Cerebellar nuclear complex (tissue), 1 donor: ENCODE measurements around the gene RPTOR.
"Not testable (repeated sequence)": the region's sequence is repeated elsewhere in the genome, so short reads cannot be mapped to it uniquely, and the experiment has no call there.

Experiments used
- DNase-seq, 2 experiments: peaks; one replicate each; lab custom pipeline; 2025; lab: John Stamatoyannopoulos, UW

Gene RPTOR

GRCh38 chr17:80861418-80861815 is 316.8 kb downstream of the RPTOR start:
- DNase-seq, result no peak

DNA sequence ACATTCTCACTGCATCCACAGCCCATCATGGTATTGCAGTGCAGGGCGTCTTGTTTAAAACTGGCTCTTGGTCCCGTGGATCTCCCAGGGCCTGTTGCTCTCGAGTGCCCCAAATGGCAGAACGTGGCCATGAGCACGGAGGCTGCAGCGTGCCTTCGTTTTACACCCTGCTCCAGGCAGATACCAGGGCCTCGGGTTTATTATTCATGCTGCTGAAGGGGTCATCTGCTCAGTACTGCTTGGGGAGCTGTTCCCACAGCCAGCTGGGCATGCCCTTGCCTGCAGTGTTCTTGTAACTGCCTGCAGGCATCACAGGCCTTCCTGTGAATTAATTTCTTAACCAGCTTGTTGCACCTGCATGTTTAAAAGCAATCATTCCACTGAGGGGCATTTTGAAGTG is 317.3 kb downstream of the RPTOR start:
- DNase-seq, result peak; percentile 24 to 53

GRCh38 chr17:80862481-80862961 is 317.9 kb downstream of the RPTOR start:
- no peak for DNase-seq

- DNase-seq, result no peak
Observed at GRCh38 chr17:80862978-80863377, 318.3 kb downstream of the RPTOR start.

GRCh38 chr17:80863626-80864025 is 319.0 kb downstream of the RPTOR start:
- DNase-seq, result no peak

DNA sequence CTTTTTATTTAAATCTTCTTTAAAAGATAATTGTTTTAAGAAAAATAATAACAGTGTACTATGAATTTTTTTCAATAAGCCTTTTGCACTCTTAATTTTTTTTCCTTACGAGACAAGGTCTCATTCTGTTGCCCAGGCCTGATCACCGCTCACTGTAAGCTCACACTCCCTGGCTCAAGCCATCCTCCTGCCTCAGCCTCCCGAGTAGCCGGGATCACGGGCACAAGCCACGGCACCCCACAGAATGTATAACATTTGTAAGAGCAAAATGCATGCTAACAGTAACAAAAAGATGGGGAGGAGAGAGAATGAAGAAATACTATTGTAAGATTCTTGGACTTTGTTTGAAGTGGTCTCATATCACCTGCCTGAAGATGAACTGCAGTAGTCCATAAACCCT is 320.1 kb downstream of the RPTOR start:
- DNase-seq, result no peak

GRCh38 chr17:80866050-80866793 is 321.6 kb downstream of the RPTOR start:
- no peak for DNase-seq

DNA sequence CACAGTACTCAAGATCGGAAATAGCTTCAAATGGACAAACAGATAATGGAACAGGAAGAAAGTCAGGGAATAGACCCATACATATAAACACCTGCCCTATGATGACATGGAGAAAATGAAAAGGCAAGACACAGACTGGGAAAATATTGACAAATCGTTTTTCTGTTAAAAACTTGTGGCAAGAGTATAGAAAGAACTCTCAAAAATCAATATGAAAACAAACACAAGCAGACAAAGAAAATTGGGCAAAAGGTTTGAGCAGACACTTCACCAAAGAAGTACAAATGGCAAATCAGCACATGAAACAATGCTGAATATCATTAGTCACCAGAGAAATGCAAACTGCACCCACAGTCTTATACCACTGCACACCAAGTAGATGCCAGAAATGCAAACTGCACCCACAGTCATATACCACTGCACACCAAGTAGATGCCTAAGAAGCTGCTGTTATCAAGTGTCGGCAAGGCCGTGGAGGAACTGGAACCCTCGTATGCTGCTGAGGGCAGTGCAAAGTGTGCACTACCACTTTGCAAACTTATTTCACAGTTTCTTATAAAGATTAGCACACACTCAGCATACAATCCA is 323.5 kb downstream of the RPTOR start:
- no peak for DNase-seq

DNA sequence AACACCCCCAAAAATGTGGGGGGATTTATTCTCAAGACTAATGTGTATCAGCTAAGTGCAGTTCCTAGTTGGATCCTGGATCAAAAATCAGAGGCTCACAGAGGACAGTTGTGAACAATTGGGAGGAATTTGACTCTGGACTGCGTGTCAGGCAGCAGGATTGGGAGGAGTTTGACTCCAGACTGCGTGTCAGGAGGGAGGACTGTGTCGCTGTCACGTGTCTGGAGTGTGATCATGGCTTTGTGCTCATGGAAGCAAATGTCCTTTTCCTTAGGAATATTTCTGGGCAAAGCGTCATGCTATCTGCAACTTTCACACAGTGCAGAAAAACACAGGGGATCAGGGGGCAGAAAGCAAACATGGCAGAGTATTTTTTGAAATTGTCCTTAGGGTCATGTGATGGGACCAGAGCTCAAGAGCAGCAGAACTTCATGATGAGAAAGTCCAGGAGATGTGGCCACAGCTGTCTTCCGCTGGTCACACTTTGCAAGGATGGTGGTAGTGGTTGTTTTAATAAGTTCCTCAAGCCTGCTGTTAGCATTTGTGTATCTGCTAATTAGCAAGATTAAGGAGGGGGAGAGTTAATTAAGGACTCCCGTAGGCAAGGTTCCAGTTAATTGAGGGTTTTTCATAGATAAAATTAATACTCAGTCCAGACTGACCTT is 325.0 kb downstream of the RPTOR start:
- no peak for DNase-seq

DNA sequence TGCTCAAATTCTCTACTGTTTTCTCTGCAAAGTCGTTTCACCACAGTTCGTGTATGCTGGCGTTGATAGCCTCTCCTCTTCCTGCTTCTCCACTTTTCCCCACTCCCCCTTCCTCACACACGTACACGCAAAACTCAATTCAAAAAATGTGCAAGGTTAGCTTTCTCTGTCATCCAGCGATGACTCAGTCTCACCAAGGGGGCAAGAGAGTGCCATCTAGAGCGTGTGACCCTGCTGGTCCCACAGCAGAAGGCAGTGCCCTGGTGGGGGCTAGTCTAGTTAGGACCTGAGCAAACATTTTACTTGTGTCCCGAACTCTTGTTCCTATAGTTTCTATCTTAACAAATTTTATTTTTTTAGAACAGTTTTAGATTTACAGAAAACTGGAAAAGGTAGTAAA is 325.8 kb downstream of the RPTOR start:
- no peak for DNase-seq

GRCh38 chr17:80871341-80871740 is 326.7 kb downstream of the RPTOR start:
- DNase-seq, result no peak

DNA sequence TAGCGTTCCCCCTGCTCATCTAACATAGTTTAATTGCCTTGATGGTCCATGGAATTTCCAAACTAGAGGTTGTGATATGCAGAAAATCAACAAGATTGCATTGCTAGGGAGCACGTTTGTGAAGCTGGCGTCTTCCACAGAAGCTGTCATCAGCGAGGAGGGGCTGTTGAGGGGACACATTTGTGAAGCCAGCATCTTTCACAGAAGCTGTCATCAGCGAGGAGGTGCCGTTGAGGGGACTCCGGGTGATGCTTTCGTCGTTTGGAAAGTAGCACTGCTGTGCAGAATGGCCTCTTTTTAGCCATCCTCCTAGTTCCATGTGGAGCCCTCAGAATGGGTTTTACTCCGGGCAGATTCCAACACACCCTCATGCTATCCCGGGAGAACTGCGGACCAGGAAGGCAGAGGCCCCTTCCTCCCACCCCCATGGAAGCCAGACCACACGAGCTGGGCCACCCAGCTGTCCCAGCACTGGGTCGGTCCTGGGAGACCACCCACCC is 327.4 kb downstream of the RPTOR start:
- no peak for DNase-seq

- no peak for DNase-seq
Observed at GRCh38 chr17:80872501-80873306, 328.1 kb downstream of the RPTOR start.

GRCh38 chr17:80873307-80873951 is 328.8 kb downstream of the RPTOR start:
- no peak for DNase-seq

DNA sequence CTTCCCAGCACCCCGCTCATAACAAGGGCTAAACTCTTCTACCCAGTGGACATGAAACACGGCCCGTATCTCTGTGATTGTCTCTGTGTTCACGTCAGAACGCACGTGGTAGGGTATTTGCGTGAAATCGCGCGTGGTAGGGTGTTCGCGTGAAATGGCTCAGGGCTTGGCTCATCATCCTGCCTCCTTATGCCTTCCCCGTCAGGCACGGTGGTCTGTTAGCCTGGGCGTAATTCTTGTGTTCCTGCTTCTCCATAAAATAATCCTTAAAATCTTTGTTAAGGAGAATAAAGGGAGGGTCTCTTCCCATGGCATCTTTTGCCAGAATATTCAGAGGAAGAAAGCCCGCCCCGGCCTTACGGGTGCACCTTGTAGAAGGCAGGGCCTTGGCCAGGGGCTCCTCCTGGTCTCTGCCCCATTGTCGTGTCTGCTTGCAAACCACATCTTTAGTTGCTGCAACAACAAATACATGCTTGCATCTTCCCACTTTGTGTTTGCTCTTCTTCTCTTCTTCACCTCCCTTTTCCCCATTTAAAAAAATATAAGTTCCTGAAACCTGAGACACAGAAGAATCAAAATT is 330.3 kb downstream of the RPTOR start:
- no peak for DNase-seq

- DNase-seq, result not testable (repeated sequence)
Observed at GRCh38 chr17:80875480-80875995, 330.9 kb downstream of the RPTOR start.

DNA sequence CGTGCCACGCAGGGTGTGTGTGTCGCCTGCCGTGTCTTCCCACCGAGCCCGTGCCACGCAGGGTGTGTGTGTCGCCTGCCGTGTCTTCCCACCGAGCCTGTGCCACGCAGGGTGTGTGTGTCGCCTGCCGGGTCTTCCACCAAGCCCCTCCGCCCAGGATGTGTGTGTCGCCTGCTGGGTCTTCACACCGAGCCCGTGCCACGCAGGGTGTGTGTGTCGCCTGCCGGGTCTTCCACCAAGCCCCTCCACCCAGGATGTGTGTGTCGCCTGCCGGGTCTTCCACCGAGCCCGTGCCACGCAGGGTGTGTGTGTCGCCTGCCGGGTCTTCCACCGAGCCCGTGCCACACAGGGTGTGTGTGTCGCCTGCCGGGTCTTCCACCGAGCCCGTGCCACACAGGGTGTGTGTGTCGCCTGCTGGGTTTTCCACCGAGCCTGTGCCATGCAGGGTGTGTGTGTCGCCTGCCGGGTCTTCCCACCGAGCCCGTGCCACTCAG is 331.9 kb downstream of the RPTOR start:
- DNase-seq, result not testable (repeated sequence)

GRCh38 chr17:80876950-80877728 is 332.5 kb downstream of the RPTOR start:
- no peak for DNase-seq

DNA sequence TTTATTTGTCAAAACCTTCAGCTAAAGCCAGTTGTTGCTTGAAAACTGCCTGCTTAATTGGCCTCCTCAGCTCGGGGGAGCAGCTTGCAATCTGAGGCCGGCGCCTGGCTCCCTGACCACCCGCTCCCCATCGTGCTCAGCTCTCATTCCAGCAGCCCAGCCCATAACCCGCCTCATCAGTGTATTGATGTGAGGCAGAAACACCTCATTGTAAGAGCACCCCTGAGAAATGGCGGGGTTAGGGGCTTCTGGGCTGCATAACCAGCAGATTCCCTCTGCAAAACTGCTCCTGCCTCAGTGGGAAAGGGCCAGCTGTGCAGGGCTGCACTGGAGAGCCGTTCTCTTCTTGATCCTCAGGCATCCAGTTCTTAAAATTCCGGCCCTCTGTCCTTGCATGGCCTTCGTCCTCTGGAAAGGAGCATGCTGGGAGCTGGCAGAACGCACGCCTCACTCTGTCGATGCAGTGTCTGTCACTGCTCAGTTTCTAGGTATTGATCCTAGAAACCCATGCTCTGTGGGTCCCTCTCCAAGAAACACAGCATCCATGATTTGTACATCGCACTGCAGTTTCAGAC is 333.2 kb downstream of the RPTOR start:
- DNase-seq, result no peak
